ENCODE data around the gene ZNF532. TPM values are rescaled to one million over a fixed set of nuclear protein-coding genes. Genes with fewer than 3 reads are reported as not detected.

Gene ZNF532
- total RNA-seq, 1 donor from 2014 or later, result 53.3 TPM

DNA sequence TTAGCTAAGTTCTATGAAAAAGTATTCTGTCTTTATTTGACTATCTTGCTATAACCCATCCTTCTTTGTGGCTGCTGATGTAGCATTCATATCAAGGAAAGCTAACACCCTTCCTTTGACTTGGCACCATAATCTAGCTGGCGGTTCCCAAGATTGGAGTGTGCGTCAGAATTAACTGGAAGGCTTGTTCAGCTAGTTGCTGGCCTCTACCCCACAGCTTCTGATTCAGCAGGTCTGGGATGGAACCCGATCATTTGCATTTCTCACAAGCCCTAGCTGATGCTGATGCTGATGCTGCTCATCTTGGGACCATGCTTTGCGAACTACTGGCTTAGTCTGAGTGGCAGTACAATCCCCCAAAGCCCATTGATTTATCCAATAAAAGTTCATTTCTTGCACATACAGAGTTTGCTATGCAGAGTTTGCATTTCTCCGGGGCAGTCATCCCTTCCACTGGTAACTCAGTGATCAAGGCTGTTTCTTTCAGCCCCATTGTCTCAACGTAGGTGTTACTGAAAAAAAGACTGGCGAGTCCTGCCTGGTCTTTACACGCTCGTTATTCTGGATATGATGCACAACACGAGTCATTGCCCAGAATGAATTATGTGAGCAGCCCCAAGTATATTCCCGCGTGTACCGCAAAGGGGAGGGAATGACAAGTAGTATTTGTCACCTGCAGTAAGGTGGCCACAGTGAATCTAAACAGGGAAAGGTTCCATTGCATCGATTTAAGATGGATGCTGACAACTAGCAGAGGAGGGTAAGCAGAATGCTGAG, 96.5 kb downstream of the ZNF532 start:
- intact Hi-C loops (cut with DNase I), result loop anchor here (10.0 kb wide), 1 partner anchor 176 kb away; no protein-coding TSS in a partner anchor
- ATAC-seq (ENCODE audit: poor library complexity) (peak; percentile 72), DNase-seq (no peak)

DNA sequence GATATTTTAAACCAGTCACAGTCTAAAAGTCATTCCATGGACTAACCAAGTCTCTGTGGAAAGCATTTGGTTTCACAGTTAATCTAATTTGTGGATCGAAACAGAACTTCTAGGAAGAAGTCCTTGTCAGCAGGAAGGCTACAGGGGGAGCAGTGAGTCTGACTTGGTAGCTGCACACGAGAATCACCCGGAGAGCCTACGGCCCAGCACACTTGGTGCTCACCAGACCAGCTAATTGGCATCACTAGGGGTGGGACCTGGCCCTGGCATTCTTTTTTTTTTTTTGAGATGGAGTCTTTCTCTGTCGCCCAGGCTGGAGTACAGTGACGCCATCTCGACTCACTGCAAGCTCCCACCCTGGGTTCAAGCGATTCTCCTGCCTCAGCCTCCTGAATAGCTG, 97.7 kb downstream of the ZNF532 start:
- intact Hi-C loops (cut with DNase I), result loop anchor here (10.0 kb wide), 1 partner anchor 178 kb away; no protein-coding TSS in a partner anchor
- DNase-seq (no peak), ATAC-seq (ENCODE audit: poor library complexity) (no peak)

DNA sequence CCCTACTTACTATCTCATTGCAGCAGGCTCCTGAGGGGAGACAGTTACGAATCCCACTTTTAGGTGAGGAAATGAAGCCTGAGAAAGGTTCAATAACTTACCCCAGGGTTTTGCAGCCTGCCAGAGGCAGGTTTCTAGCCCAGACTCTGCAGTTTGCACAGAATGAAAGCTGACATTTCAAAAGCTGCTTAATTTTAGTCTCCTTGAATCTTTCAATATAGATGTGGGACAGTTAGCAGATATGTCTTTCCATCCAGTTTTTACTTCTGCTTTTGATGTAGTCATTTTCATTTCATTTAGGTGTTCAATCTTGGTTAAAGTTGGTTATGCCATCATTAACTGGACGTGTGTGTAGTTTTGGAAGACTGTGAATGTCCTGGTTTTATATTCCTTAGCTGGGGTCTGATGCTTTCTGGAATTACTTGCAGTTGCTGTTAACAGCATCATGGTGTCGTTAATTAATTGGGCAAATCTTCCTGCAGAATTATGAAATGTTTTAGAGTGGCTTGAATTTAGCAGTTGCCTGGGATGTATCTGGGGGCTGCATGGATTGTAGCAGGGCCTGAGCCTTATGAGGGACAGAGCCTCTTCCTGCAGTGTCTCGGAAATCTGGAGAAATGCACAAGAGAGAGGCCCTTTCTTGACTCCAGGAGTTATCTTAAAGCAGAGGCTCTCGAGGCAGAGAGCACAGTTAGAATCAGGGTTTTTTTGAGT, 100.8 kb downstream of the ZNF532 start:
- intact Hi-C loops (cut with DNase I), result loop anchor here (10.0 kb wide), 1 partner anchor 181 kb away; no protein-coding TSS in a partner anchor
- ATAC-seq (ENCODE audit: poor library complexity) (no peak), DNase-seq (no peak)

DNA sequence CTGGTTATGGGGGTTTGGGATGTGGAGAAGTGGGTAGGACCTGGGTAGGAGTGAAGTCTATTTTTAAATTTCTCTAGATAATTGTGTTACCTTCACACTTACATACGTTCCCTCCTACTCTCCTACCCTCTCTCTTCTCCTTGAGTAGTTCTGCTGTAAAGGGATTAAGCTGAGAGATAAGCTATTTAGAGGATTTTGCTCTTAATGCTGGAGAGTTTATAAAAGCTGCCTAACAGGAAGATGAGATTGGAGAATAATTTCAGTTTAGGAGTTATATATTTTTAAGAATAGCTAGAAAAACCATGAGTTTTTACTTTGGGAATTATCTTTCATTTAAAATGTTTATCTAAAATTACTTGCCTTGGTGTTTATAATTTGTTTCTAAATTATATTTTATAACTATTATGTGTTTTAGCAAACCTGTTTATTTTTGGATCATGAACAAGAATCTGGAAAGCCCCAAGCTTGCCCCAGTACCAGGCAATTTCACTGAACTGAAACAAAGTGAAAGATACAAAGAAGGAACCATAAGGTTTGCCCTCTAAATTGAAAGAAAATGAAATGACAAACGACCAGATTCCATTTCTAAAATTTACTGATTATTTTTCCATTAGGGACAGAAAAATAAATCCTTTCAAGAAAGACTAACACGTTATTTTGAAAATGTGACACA, 101.5 kb downstream of the ZNF532 start:
- ATAC-seq (ENCODE audit: poor library complexity), result no peak
- intact Hi-C loops (cut with DNase I), result loop anchor here (10.0 kb wide), 1 partner anchor 181 kb away; no protein-coding TSS in a partner anchor
- no peak for DNase-seq

DNA sequence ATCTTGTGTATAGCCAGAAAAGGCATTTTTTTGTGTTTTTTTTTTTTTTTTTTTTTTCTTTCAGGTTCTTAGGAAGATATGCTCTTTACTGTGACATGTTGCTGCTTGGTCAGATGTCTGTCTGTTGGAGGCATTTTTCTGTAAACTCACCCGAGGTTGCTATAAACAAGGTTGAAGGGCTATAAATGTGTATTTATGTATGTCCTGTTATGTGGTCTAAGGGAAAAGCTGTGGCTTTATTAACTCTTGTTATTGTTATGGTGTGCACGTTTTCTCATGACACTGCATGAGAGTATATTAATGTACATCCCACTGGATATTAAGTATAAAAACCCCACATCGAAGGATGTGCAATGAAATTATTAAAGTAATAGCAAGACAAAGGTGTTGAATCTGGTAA, 102.0 kb downstream of the ZNF532 start:
- DNase-seq (no peak), ATAC-seq (ENCODE audit: poor library complexity) (no peak)
- intact Hi-C loops (cut with DNase I), result loop anchor here (10.0 kb wide), 1 partner anchor 182 kb away; no protein-coding TSS in a partner anchor

DNA sequence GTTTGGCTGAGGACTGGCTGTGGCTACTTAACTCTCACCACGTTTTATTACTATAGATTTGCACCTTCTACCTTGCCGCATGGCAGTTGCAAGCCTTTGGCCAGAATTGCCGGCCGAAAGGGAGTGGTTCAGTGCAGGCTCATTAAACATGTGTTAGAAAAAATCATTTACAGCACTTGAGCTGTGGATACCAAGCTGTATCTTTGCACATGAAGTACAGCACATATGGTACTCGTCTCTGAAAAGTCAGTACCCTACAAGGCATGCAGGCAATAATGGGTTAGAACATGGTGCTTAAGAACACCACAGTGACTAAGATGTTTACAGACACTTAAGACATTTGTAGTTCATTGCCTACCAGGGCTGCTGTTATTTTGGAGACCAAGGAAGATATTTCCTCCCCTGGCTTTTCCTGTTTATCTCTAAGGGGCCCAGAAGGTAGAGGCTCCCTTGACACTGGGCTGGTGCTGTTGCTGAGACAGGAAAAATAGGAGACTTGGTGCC, 103.1 kb downstream of the ZNF532 start:
- DNase-seq (no peak), ATAC-seq (ENCODE audit: poor library complexity) (no peak)
- intact Hi-C loops (cut with DNase I), result loop anchor here (10.0 kb wide), 1 partner anchor 183 kb away; no protein-coding TSS in a partner anchor

DNA sequence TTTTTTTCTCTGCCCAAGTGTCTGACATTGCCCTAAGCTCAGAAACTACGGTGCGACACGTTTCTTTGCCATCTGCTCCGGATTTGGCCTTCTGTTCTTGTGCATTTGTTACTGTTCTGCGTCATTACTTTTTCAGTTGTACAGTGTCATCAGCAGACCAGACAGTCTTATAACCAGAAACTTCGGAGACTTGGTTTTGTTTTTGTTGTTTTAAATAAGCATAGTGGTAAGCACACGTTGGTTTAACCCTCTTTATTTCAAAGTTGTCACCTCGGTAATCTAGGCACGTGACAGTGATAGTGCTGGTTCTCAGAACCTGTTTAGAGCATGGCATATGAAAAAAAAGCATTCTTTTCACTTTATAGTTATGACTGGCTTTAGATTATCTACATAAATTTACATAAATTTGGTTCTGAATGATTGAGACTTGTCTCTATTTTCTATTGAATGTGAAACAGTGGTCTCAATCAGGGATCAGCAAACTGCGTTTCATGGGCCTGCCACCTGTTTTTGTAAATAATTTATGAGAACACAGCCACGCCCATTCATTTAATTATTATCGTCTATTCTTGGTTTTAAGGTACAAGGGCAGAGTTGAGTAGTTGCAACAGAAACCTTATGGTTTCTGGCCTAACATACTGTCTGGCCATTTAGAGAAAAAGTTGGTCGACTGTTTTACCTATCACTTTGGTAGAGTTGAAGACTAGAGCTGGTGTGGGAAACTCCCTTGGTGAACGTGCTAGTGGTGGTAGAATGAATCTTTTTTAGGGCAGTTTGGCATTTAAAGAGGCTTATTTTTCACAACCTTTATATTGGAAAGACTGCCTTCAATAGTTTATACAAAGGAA, 106.5 kb downstream of the ZNF532 start:
- ATAC-seq (ENCODE audit: poor library complexity) (no peak), DNase-seq (no peak)
- intact Hi-C loops (cut with DNase I), result no loop called here

DNA sequence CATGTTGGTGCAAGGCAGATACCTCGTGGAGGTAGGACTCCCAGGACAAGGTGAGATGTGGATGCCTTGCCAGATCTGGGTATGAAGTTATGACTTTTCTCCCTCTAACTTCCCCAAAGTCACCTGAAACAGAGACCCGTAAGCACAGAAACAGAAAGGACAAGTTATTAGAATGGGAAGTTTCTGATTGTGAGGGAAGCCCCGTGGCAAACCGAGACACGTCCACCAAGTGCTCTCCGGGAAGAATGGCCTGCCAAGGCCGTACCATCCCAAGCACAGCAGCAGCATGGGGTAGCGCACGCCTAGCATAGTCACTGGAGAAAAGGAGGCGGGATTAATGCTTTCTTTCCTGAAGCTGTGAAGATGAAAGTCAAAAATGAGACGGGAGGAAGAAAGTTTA, 110.6 kb downstream of the ZNF532 start:
- peak; percentile 58 for ATAC-seq (ENCODE audit: poor library complexity)
- no peak for DNase-seq
- intact Hi-C loops (cut with DNase I), result no loop called here

DNA sequence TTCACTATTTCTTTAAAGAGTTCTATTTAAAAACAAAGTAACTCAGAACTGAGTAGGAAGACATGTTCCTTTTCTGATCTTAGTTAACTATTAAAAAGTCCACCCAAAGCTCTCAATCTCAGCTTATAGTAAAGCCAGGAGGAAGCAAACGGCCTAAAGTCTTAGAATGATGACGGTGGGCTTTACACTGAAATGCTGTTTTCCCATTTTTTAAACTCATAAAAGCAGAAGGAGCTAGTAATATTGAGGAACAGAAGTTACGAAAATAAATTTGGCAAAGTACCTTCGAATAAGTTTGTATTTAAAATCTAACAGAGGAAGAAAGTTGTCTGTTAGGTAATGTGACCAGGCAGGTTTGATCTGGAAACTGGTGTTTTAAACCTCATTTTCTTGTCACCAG, 111.1 kb downstream of the ZNF532 start:
- intact Hi-C loops (cut with DNase I), result no loop called here
- ATAC-seq (ENCODE audit: poor library complexity) (no peak), DNase-seq (no peak)

DNA sequence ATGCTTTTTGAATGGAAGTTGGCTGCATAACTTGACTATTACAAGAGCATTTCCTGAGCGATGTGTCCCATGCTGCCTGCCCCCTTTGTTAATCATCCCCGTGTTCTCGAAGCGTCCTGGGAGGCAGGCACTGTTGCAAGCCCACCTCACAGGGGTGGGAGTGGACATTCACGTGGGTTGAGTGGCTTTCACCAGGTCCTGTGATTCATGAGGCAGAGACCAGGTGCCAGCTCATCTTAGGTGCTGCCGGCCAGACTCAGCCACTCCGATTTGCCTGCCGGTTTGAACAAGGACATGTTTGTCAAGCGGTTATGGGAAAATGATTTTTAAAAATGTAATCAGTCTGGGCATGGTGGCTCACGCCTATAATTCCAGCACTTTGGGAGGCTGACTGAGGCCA, 112.5 kb downstream of the ZNF532 start:
- intact Hi-C loops (cut with DNase I), result no loop called here
- DNase-seq (no peak), ATAC-seq (ENCODE audit: poor library complexity) (no peak)

DNA sequence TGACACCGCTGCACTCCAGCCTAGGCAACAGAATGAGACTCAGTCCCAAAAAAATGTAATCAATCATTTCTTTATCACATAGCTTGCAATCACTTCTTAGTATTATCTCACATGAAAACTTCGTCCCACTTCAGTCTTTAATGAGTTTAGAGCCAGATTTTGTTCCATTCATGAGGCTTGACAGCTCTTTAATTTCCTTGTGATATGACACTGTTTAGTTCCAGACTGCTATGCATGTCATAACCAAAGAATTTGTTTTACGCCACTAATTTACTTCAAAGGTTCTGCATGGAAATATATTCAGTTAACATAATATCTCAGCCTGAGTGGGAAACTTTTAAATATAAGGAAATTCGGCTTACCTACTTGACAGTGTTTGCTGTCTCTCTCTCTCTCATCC, 113.1 kb downstream of the ZNF532 start:
- intact Hi-C loops (cut with DNase I), result no loop called here
- ATAC-seq (ENCODE audit: poor library complexity) (no peak), DNase-seq (no peak)

DNA sequence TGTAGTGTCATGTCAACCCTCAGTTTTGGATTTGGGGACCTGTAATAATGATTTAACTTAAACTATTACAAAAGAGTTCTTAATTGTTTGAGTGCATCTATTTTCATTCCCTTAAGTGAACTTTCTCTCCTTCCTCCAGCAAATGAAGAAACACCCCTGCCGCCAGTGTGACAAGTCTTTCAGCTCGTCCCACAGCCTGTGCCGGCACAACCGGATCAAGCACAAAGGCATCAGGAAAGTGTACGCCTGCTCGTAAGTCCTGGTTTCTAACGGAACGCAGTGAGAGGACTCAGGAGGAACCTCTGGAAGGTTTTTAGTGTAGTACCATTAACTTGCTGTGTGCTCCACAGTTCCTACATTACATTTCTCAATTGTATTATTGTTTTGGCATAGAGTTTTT, 114.2 kb downstream of the ZNF532 start:
- intact Hi-C loops (cut with DNase I), result no loop called here
- ATAC-seq (ENCODE audit: poor library complexity), result no peak
- no peak for DNase-seq

DNA sequence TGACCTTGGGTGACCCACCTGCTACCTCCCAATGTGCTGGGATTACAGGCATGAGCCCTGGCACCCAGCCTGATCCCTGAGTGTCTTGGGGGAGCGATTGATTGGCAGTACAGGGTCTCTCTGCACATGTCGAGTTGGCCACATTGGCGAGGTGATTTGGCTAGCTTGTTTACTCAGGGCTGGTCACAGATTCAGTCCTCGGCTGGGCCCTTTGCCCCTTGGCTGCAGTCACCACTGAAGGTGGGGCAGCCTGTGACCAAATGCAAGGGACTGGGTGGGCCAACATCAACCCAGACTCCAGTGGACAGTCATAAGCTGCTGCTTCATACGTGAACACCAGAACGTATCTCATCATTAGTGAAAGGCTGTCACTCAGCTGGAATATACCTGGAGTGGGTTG, 114.9 kb downstream of the ZNF532 start:
- ATAC-seq (ENCODE audit: poor library complexity) (no peak), DNase-seq (no peak)
- intact Hi-C loops (cut with DNase I), result no loop called here

DNA sequence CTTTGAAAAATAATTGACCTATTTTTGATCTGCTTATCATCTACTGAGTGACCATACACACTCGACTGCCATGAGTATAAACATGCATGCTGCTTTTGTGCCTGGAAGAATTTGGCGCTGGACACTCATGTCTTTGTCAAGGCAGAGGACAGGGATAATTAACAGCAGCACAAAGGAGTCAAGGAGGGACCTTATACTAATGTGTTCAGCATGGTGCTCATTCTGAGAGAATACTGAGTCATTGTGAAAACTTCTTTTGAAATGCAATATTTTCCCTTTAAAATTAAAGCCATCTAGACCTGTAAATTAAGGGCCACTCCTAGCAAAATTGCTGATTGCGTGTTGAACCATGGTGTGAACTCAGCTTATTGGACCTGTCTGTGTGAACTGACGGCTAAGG, 116.3 kb downstream of the ZNF532 start:
- intact Hi-C loops (cut with DNase I), result no loop called here
- ATAC-seq (ENCODE audit: poor library complexity) (no peak), DNase-seq (no peak)

DNA sequence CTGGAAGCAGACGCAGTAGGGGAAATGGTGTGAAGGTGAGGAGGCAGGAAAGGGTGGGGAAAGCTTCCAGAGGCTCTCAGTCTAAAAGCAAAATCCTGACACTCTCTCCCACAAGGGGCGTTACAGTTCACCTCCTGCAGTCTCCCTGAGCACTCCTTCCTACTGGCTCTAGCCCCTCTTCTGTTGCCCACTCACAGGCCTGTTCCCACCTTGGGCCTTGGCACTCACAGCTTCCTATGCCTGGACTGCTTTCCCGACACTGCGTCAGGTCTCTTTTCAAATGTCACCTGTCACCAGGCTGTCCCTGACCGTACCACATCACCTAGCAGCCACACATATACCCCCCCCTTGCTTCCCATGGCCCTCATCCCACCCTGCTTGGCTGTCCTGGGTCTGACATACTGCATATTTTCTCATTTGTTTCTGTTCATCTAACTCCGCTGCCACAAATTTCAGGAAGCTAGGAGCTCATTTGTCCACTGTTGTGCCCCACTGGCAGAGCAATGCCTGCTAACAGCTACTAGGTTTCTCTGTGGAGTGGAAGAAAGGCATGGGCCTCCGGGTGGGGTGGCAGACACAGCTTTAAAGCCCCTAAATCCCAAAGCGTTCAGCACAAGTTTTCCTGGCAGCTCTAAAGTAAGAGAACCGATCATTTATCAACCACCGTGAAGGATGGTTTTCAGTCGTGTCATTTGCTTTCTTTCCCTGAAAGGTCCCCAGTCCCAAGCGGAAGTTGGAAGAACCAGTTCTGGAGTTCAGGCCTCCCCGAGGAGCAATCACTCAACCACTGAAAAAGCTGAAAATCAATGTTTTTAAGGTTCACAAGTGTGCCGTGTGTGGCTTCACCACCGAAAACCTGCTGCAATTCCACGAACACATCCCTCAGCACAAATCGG, 118.8 kb downstream of the ZNF532 start:
- ATAC-seq (ENCODE audit: poor library complexity), result peak; percentile 76
- intact Hi-C loops (cut with DNase I), result no loop called here
- DNase-seq, result no peak

DNA sequence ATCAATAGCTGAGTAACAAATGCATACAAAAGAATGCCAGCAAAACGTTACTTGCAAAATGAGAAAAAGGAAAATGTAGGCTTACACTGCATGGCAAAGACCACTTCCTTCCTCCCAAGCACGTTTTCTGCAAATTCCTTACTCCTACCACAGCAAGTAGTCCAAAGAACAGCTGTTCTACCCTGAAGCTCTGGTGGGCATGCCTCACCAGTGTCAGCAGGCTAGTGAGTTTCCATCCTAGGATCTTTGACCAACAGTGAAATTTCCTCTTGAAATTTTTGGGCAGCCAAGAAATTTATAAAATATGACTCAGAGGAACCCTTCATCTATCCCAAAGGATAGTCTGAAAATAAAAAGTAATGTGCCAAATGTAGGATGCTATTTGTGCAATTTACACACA, 123.9 kb downstream of the ZNF532 start:
- no peak for DNase-seq
- intact Hi-C loops (cut with DNase I), result no loop called here
- no peak for ATAC-seq (ENCODE audit: poor library complexity)

DNA sequence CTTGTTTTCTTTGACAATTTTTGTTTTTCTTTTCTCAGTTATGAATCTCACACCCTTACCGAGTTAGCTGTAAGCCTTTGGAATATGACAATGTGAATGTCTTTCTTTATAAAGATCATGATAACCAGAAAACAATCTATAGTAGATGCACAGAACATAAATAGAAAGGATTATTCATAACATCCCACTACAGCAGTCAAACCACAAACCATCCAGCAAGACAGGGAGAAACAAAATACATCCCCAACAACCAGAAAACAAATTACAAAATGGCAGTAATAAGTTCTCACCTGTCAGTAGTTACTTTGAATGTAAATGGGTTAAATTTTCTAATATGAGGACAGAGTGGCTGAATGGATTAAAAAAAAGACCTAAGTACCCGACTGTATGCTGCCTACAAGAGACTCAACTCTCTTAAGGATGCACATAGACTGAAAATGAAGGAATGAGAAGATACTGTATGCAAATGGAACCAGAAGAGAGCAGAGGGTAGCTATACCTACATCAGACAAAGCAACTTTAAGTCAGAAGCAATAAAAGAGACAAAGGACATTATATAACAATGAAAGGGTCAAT, 124.6 kb downstream of the ZNF532 start:
- intact Hi-C loops (cut with DNase I), result no loop called here
- no peak for ATAC-seq (ENCODE audit: poor library complexity)
- DNase-seq, result no peak

Measured in Right ventricle myocardium superior (tissue), 1 donor.